Liver (tissue), 9 donors: ENCODE measurements around the gene USP38. TPM values are rescaled to one million over a fixed set of nuclear protein-coding genes. Genes with fewer than 3 reads are reported as not detected.
A peak's percentile ranks its signal among the peaks of the same experiment; 100 is the strongest.
"Not testable (repeated sequence)": the region's sequence is repeated elsewhere in the genome, so short reads cannot be mapped to it uniquely, and the experiment has no call there.

Experiments used
- DNase-seq: peaks from one replicate; pipeline ENCODE4 v3.0.0-alpha.2; 2017; ENCODE audit warnings: low spot score
- H3K27ac ChIP-seq, 2 donors: one replicate each; pipeline ENCODE4 v1.7.0; 2013; ENCODE audit warnings: inconsistent platforms in 2 of 2, low read length in 2 of 2, control low read depth in 1 of 2, low read depth in 1 of 2, mild to moderate bottlenecking in 1 of 2
- H3K27me3 ChIP-seq, 4 donors: one replicate each; pipeline versions ENCODE4 v1.6.1 to v1.7.0; 2013; ENCODE audit warnings: low read length in 3 of 4, inconsistent platforms in 1 of 4, mild to moderate bottlenecking in 1 of 4, moderate library complexity in 1 of 4; ENCODE audit not compliant: control insufficient read depth in 4 of 4, insufficient read depth in 4 of 4
- H3K36me3 ChIP-seq, 4 donors: one replicate each; pipeline versions ENCODE4 v1.6.1 to v1.7.0; 2013; ENCODE audit warnings: low read length in 3 of 4, mild to moderate bottlenecking in 3 of 4, low read depth in 1 of 4, moderate library complexity in 1 of 4; ENCODE audit not compliant: control insufficient read depth in 4 of 4, insufficient read depth in 3 of 4
- H3K4me1 ChIP-seq, 4 donors: one replicate each; pipeline versions ENCODE4 v1.6.1 to v1.7.0; 2013; ENCODE audit warnings: low read length in 3 of 4, mild to moderate bottlenecking in 3 of 4, moderate library complexity in 1 of 4; ENCODE audit not compliant: control insufficient read depth in 4 of 4, insufficient read depth in 4 of 4
- H3K4me3 ChIP-seq, 3 donors: one replicate each; pipeline versions ENCODE4 v1.6.1 to v1.7.0; 2013; ENCODE audit warnings: low read length in 3 of 3, control low read depth in 1 of 3, low read depth in 1 of 3, mild to moderate bottlenecking in 1 of 3
- H3K9ac ChIP-seq, 2 donors: one replicate each; pipeline ENCODE4 v1.7.0; 2013; ENCODE audit warnings: low read length in 2 of 2, mild to moderate bottlenecking in 2 of 2, moderate library complexity in 2 of 2, control low read depth in 1 of 2, low read depth in 1 of 2
- H3K9me3 ChIP-seq, 4 donors: one replicate each; pipeline versions ENCODE4 v1.6.1 to v1.7.0; 2013; ENCODE audit warnings: low read length in 3 of 4; ENCODE audit not compliant: control insufficient read depth in 4 of 4
- EGR1 ChIP-seq, 2 donors: IDR thresholded peaks; 2 replicates each; pipeline ENCODE4 v1.6.1; 2016 to 2018; ENCODE audit warnings: antibody characterized with exemption in 2 of 2, low read depth in 2 of 2
- FOXA1 ChIP-seq: IDR thresholded peaks from 2 replicates; pipeline ENCODE4 v1.6.1; 2016; ENCODE audit warnings: antibody characterized with exemption
- FOXA2 ChIP-seq: IDR thresholded peaks from 2 replicates; pipeline ENCODE4 v1.6.1; 2016; ENCODE audit warnings: antibody characterized with exemption
- GABPA ChIP-seq, 2 donors: IDR thresholded peaks in 1 of 2; conservative IDR thresholded peaks in 1 of 2; 2 replicates each; pipeline ENCODE4 v1.6.1; 2016; ENCODE audit warnings: antibody characterized with exemption in 2 of 2, mild to moderate bottlenecking in 1 of 2, moderate library complexity in 1 of 2
- HNF4G ChIP-seq: IDR thresholded peaks from 2 replicates; pipeline ENCODE4 v1.6.1; 2016; ENCODE audit warnings: antibody characterized with exemption
- JUND ChIP-seq, 2 donors: IDR thresholded peaks; 2 replicates each; pipeline ENCODE4 v1.6.1; 2016; ENCODE audit warnings: antibody characterized with exemption in 2 of 2
- NR2F2 ChIP-seq: IDR thresholded peaks from 2 replicates; pipeline ENCODE4 v1.6.1; 2016; ENCODE audit warnings: antibody characterized with exemption
- RXRA ChIP-seq, 2 donors: IDR thresholded peaks; 2 replicates each; pipeline ENCODE4 v1.6.1; 2017 to 2018; ENCODE audit warnings: antibody characterized with exemption in 2 of 2, mild to moderate bottlenecking in 1 of 2
- SP1 ChIP-seq: IDR thresholded peaks from 2 replicates; pipeline ENCODE4 v1.6.1; 2018; ENCODE audit warnings: antibody characterized with exemption, mild to moderate bottlenecking
- TAF1 ChIP-seq: conservative IDR thresholded peaks from 2 replicates; pipeline ENCODE4 v1.6.1; 2016; ENCODE audit warnings: antibody characterized with exemption, mild to moderate bottlenecking
- YY1 ChIP-seq: IDR thresholded peaks from 2 replicates; pipeline ENCODE4 v1.6.1; 2016; ENCODE audit warnings: antibody characterized with exemption, mild to moderate bottlenecking
- WGBS: extraction: QIAGEN DNeasy Blood & Tissue Kit; methylation state at CpG from one replicate; pipeline ENCODE4 v1.1.7; 2013; 5-methylcytosine and 5-hydroxymethylcytosine counted together
- polyA plus RNA-seq, 2 donors: library from polyadenylated mRNA; stranded (reverse) in 1 of 2; unstranded in 1 of 2; fragments of 200-250 nt in 1 of 2; fragments of >200 nt in 1 of 2; fragmentation: Nextera tagmentation in 1 of 2; extraction: Ambion mirVana in 1 of 2; gene quantifications; one replicate each; pipeline versions ENCODE4 v1.2.1 to v1.2.3, GENCODE V29; 2013 to 2015
- total RNA-seq, 2 donors: library from RNA; depleted of rRNA; stranded (reverse); fragments of >200 nt; gene quantifications; one replicate each; pipeline ENCODE4 v1.2.3, GENCODE V29; 2014
- TF ChIP-seq, protein P1 (sequence below): IDR thresholded peaks from 2 replicates; pipeline ENCODE4 v1.6.1; 2016; ENCODE audit warnings: antibody characterized with exemption, mild to moderate bottlenecking
- TF ChIP-seq, protein P2 (sequence below): fragments of 150-350 bp; IDR thresholded peaks from 2 replicates; pipeline ENCODE4 v1.5.1; 2017; ENCODE audit warnings: improper control_type of control experiment, low read depth, low read length; ENCODE audit not compliant: missing input control
- donor health status: healthy.
- donor health status: healthy.
- donor health status: healthy.
- donor health status: healthy.
- donor health status: healthy.

The USP38 gene
- total and polyA plus RNA-seq, 4 donors: 6.1 to 36.1 (median 18.2) TPM

DNA sequence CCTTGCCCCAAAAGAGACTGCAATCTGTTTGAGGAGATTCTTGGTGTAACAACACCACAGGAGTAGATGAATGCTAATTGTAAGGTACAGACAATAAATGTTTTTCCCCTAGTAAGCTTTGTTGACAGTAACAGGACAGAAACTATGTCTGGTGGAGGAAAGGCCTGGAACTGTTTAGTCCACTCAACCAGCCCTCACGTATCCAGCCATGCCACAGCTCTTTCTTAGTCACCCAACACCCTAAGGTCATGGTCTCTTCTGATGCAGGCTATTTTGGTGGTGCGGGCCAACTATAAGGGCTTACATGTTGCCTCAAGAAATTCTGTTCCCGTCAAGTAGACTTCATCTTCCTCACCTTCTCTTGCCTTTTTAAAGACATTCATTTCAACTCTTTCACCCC is 76.0 kb downstream of the USP38 start (continued):
- TF ChIP-seq, protein P1, sequence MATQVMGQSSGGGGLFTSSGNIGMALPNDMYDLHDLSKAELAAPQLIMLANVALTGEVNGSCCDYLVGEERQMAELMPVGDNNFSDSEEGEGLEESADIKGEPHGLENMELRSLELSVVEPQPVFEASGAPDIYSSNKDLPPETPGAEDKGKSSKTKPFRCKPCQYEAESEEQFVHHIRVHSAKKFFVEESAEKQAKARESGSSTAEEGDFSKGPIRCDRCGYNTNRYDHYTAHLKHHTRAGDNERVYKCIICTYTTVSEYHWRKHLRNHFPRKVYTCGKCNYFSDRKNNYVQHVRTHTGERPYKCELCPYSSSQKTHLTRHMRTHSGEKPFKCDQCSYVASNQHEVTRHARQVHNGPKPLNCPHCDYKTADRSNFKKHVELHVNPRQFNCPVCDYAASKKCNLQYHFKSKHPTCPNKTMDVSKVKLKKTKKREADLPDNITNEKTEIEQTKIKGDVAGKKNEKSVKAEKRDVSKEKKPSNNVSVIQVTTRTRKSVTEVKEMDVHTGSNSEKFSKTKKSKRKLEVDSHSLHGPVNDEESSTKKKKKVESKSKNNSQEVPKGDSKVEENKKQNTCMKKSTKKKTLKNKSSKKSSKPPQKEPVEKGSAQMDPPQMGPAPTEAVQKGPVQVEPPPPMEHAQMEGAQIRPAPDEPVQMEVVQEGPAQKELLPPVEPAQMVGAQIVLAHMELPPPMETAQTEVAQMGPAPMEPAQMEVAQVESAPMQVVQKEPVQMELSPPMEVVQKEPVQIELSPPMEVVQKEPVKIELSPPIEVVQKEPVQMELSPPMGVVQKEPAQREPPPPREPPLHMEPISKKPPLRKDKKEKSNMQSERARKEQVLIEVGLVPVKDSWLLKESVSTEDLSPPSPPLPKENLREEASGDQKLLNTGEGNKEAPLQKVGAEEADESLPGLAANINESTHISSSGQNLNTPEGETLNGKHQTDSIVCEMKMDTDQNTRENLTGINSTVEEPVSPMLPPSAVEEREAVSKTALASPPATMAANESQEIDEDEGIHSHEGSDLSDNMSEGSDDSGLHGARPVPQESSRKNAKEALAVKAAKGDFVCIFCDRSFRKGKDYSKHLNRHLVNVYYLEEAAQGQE: no peak
- no peak for TF ChIP-seq FOXA2
- no peak for TF ChIP-seq TAF1
- no peak for TF ChIP-seq EGR1 (IDR thresholded peaks at IDR 0.05; ENCODE audit: low read depth in 2 of 2)
- TF ChIP-seq FOXA1: no peak
- TF ChIP-seq NR2F2: no peak
- no peak for TF ChIP-seq YY1

DNA sequence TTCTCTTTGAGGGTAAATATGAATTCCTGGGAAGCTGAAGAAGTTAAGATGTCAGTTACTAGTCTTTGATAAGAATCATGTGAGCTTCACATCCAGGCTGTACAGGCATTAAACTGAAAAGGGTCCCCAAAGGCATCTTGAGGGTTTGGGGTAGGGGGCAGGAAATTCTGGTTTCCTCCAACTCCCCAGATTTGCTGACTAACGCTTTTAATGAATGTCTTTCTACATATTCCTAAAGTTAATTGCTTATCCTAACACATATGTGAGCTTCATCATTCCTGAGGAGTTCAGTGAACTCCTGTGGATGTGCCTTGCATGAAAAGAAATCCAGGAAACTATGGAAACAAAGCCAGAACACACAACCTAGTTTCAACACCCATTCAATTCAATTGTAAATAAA is 78.1 kb downstream of the USP38 start:
- DNase-seq: no peak

DNA sequence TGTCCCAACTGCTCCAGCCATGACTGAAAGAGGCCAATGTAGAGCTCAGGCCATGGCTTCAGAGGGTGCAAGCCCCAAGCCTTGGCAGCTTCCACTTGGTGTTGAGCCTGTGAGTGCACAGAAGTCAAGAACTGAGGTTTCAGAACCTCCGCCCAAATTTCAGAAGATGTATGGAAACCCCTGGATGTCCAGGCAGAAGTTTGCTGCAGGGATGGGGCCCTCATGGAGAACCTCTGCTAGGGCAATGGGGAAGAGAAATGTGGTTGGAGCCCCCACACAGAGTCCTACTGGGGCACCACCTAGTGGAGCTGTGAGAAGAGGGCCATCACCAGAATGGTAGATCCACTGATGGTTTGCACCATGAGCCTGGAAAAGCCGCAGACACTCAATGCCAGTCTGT is 83.0 kb downstream of the USP38 start:
- 99% methylated on average over 2 of the region's 2 CpGs for WGBS
- not testable (repeated sequence) for H3K4me3 ChIP-seq

More for the DNA sequence above, 78.1 kb downstream of the USP38 start:
- Histone ChIP-seq H3K27me3 (no peaks in the 10 kb centered on the region), H3K4me1 (no peaks in the 10 kb centered on the region), H3K9me3 (peaks cover 0 to 3% (median 0%) of the 10 kb centered on the region in 4 donors), H3K9ac (no peak overlapping the region), H3K4me3 (no peak overlapping the region), H3K27ac (no peak overlapping the region), H3K36me3 (no peaks in the 10 kb centered on the region)
- WGBS: 31% methylated on average over 1 of the region's 1 CpG
- TF ChIP-seq JUND (IDR thresholded peaks at IDR 0.05) (no peak), YY1 (no peak), TAF1 (no peak), GABPA (IDR thresholded peaks at IDR 0.05 in 1 of 2, conservative IDR thresholded peaks at IDR 0.05 in 1 of 2) (no peak), RXRA (IDR thresholded peaks at IDR 0.05) (peak in 1 of 2 donors; percentile 48), HNF4G (no peak), EGR1 (IDR thresholded peaks at IDR 0.05; ENCODE audit: low read depth in 2 of 2) (no peak)

DNA sequence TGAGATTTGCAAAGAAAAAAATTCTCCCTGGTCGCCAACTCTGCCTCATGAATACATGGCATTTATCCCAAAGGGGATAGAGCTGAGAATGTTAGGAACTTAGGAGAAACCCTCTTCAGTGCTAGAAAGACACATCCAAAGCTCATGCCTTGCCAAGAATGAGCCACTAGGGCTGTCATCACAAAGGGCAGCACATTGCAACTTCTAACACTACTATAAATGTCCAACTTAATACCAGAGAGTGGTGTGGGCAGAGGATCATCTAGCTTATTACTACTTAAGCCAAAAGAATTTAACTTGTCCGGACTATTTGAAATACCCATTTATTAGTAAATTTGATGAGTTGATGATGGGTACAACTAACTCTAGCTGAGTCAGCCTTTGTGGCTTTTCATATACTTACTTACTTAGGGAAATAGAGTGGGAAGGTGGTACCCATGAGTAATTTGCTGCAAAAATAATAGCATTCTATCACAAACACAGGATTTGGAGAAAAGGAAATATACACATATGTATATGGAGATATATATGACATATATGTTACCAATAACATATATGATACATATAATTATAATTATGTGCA is 85.6 kb downstream of the USP38 start:
- 86% methylated on average over 2 of the region's 2 CpGs for WGBS
- Histone ChIP-seq H3K27me3 (no peaks in the 10 kb centered on the region), H3K27ac (no peak overlapping the region), H3K9me3 (peaks cover 0 to 4% (median 2%) of the 10 kb centered on the region in 4 donors), H3K4me3 (no peak overlapping the region), H3K9ac (no peak overlapping the region), H3K4me1 (no peaks in the 10 kb centered on the region), H3K36me3 (no peaks in the 10 kb centered on the region)
- DNase-seq: no peak
- TF ChIP-seq TAF1 (no peak), SP1 (no peak)
- TF ChIP-seq, protein P2, sequence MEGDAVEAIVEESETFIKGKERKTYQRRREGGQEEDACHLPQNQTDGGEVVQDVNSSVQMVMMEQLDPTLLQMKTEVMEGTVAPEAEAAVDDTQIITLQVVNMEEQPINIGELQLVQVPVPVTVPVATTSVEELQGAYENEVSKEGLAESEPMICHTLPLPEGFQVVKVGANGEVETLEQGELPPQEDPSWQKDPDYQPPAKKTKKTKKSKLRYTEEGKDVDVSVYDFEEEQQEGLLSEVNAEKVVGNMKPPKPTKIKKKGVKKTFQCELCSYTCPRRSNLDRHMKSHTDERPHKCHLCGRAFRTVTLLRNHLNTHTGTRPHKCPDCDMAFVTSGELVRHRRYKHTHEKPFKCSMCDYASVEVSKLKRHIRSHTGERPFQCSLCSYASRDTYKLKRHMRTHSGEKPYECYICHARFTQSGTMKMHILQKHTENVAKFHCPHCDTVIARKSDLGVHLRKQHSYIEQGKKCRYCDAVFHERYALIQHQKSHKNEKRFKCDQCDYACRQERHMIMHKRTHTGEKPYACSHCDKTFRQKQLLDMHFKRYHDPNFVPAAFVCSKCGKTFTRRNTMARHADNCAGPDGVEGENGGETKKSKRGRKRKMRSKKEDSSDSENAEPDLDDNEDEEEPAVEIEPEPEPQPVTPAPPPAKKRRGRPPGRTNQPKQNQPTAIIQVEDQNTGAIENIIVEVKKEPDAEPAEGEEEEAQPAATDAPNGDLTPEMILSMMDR: no peak

More for the DNA sequence above, 83.0 kb downstream of the USP38 start:
- not testable (repeated sequence) for H3K27ac ChIP-seq, H3K4me1 ChIP-seq, H3K9me3 ChIP-seq, DNase-seq, H3K36me3 ChIP-seq, H3K27me3 ChIP-seq, H3K9ac ChIP-seq
